IPS-NIHi7 (cell line): ENCODE measurements around the gene GNAS-AS1.

Source experiments
- DNase-seq: peaks from one replicate; pipeline ENCODE4 v3.0.0; 2012; ENCODE audit warnings: mixed read lengths; ENCODE audit errors: extremely low spot score

The GNAS-AS1 gene

GRCh38 chr20:58886546-58886945, 35.8 kb upstream of the GNAS-AS1 start:
- DNase-seq, result no peak

- no peak for DNase-seq
Observed at GRCh38 chr20:58884966-58885365, 34.3 kb upstream of the GNAS-AS1 start.

GRCh38 chr20:58883241-58883691, 32.6 kb upstream of the GNAS-AS1 start:
- DNase-seq, result no peak

- DNase-seq, result no peak
Observed at GRCh38 chr20:58882704-58883089, 32.0 kb upstream of the GNAS-AS1 start.

- DNase-seq, result no peak
Observed at GRCh38 chr20:58880994-58881752, 30.5 kb upstream of the GNAS-AS1 start.

- no peak for DNase-seq
Observed at GRCh38 chr20:58880441-58880840, 29.7 kb upstream of the GNAS-AS1 start.

- DNase-seq, result no peak
Observed at GRCh38 chr20:58878399-58878798, 27.7 kb upstream of the GNAS-AS1 start.

GRCh38 chr20:58877976-58878360, 27.3 kb upstream of the GNAS-AS1 start:
- DNase-seq, result no peak

- DNase-seq, result no peak
Observed at GRCh38 chr20:58877050-58877975, 26.6 kb upstream of the GNAS-AS1 start.

GRCh38 chr20:58876437-58876836, 25.7 kb upstream of the GNAS-AS1 start:
- no peak for DNase-seq

- no peak for DNase-seq
Observed at GRCh38 chr20:58875541-58876134, 24.9 kb upstream of the GNAS-AS1 start.

- no peak for DNase-seq
Observed at GRCh38 chr20:58875111-58875510, 24.4 kb upstream of the GNAS-AS1 start.

- DNase-seq, result no peak
Observed at GRCh38 chr20:58874469-58874868, 23.8 kb upstream of the GNAS-AS1 start.

- no peak for DNase-seq
Observed at GRCh38 chr20:58871533-58872102, 20.9 kb upstream of the GNAS-AS1 start.

GRCh38 chr20:58870293-58871014, 19.8 kb upstream of the GNAS-AS1 start:
- peak; percentile 82 for DNase-seq

- no peak for DNase-seq
Observed at GRCh38 chr20:58869662-58870227, 19.0 kb upstream of the GNAS-AS1 start.

- peak; percentile 52 for DNase-seq
Observed at GRCh38 chr20:58868795-58869194, 18.1 kb upstream of the GNAS-AS1 start.

- no peak for DNase-seq
Observed at GRCh38 chr20:58867211-58867610, 16.5 kb upstream of the GNAS-AS1 start.

GRCh38 chr20:58865843-58866242, 15.1 kb upstream of the GNAS-AS1 start:
- no peak for DNase-seq

- DNase-seq, result no peak
Observed at GRCh38 chr20:58864346-58864745, 13.6 kb upstream of the GNAS-AS1 start.
